RWPE1 (cell line): Measurements from ENCODE around the gene TPRKB.
"Not testable (repeated sequence)": the region's sequence is repeated elsewhere in the genome, so short reads cannot be mapped to it uniquely, and the experiment has no call there.

ENCODE experiments used
- CTCF ChIA-PET: fragments of 350-600 bp; sonication (Branson Sonifier 250); formaldehyde crosslinking; extraction: SDS; loops from one replicate; lab custom pipeline; 2021; lab: Yijun Ruan, JAX
- POLR2A ChIA-PET: fragments of 400-600 bp; formaldehyde crosslinking; extraction: SDS; loops from one replicate; lab custom pipeline; 2020; ENCODE audit warnings: antibody characterized with exemption; ENCODE audit not compliant: low non-redundant PET; lab: Yijun Ruan, JAX
- DNase-seq: peaks from one replicate; pipeline ENCODE4 v3.0.0; 2012; ENCODE audit warnings: low spot score
- H3K27ac ChIP-seq: fragments of 450-650 bp; 2 replicates; pipeline ENCODE4 v1.5.1; 2017
- CTCF ChIP-seq: fragments of 450-650 bp; conservative IDR thresholded peaks from 2 replicates; pipeline ENCODE4 v1.5.1; 2017; ENCODE audit warnings: low read depth, mild to moderate bottlenecking

Gene TPRKB

GRCh38 chr2:73736855-73737779 is at the start of gene TPRKB:
Gene TPRKB (minus strand): TSS chr2:73737345. CDS start chr2:73734569, 2,776 bp downstream.
- no peak for TF ChIP-seq CTCF
- DNase-seq, result peak; percentile 99
- POLR2A ChIA-PET, result interaction anchor here (0.8 kb wide), 1 partner anchor 503 kb away, joined by 4 read pairs; the partner anchor contains the start of gene CCT7
- CTCF ChIA-PET, result interaction anchor here (0.5 to 0.6 kb wide), 2 partner anchors 33 to 426 kb away, joined by 3 read pairs; no protein-coding TSS in a partner anchor
- peak within 1 kb of the TSS; percentile 89 for H3K27ac ChIP-seq

GRCh38 chr2:73783883-73784282 is 46.7 kb upstream of the TPRKB start, which contains the start of gene C2orf78:
Gene C2orf78 (plus strand): TSS chr2:73784183. CDS start chr2:73784310, 127 bp downstream.
- POLR2A ChIA-PET, DNase-seq, CTCF ChIA-PET: not testable (repeated sequence)
- peak within 1 kb of the TSS; percentile 47; the same call in 1 of the 2 replicates for H3K27ac ChIP-seq

- DNase-seq, CTCF ChIA-PET, POLR2A ChIA-PET: not testable (repeated sequence)
- H3K27ac ChIP-seq, result peak overlapping the region; percentile 47; the same call in 1 of the 2 replicates
Measured at GRCh38 chr2:73783402-73783801, 46.3 kb upstream of the TPRKB start.

- ChIA-PET CTCF (interaction anchor here (0.9 kb wide), 1 partner anchor 481 kb away, joined by 6 read pairs; no protein-coding TSS in a partner anchor), POLR2A (no interaction called here)
Measured at GRCh38 chr2:73780237-73780582, 43.1 kb upstream of the TPRKB start.

GRCh38 chr2:73779467-73780236 is 42.5 kb upstream of the TPRKB start, which contains the start of gene DUSP11:
Gene DUSP11 (minus strand): TSS chr2:73780103. CDS start chr2:73779974, 129 bp downstream.
- peak; percentile 90 for DNase-seq
- peak within 1 kb of the TSS; percentile 81 for H3K27ac ChIP-seq
- POLR2A ChIA-PET, result interaction anchor here (0.6 kb wide), 1 partner anchor 9 kb away, joined by 5 read pairs; no protein-coding TSS in a partner anchor
- TF ChIP-seq CTCF, result peak; percentile 92
- CTCF ChIA-PET, result interaction anchor here (0.5 to 0.9 kb wide), 3 partner anchors 151 to 481 kb away, joined by 3 to 8 read pairs (median 6); no protein-coding TSS in a partner anchor

More at GRCh38 chr2:73780237-73780582, 43.1 kb upstream of the TPRKB start:
- H3K27ac ChIP-seq, result peak overlapping the region; percentile 81
- DNase-seq, result no peak
- peak; percentile 49 for TF ChIP-seq CTCF

GRCh38 chr2:73778867-73779466 is 41.8 kb upstream of the TPRKB start:
- ChIA-PET POLR2A (interaction anchor here (0.6 kb wide), 1 partner anchor 8 kb away, joined by 5 read pairs; no protein-coding TSS in a partner anchor), CTCF (interaction anchor here (0.5 to 0.9 kb wide), 2 partner anchors 180 to 482 kb away, joined by 3 to 6 read pairs; no protein-coding TSS in a partner anchor)
- not testable (repeated sequence) for DNase-seq
- peak overlapping the region; percentile 56 for H3K27ac ChIP-seq

- CTCF ChIA-PET, result interaction anchor here (0.6 kb wide), 2 partner anchors 194 to 353 kb away, joined by 3 read pairs; no protein-coding TSS in a partner anchor
- no peak for TF ChIP-seq CTCF
- H3K27ac ChIP-seq, result peak overlapping the region; percentile 92
- DNase-seq, result peak; percentile 79
- POLR2A ChIA-PET, result no interaction called here
Measured at GRCh38 chr2:73776869-73777519, 39.8 kb upstream of the TPRKB start.
